ENCODE measurements around the gene SNX13.

GRCh38 chr7:17844514-17845196 lies 95.6 kb downstream of the SNX13 start:
- no peak for TF ChIP-seq CTCF (IDR thresholded peaks at IDR 0.05)
- TF ChIP-seq POLR2A (IDR thresholded peaks at IDR 0.05; ENCODE audit: low read length): no peak
- TF ChIP-seq BHLHE40 (IDR thresholded peaks at IDR 0.05; ENCODE audit: low read depth, low read length): no peak
- no peak for TF ChIP-seq EP300 (IDR thresholded peaks at IDR 0.05)
- no peak for TF ChIP-seq REST (IDR thresholded peaks at IDR 0.05)
- no peak for TF ChIP-seq SMC3 (IDR thresholded peaks at IDR 0.05)

Measured in A549 (cell line).